Subcutaneous abdominal adipose tissue (tissue), 5 donors: ENCODE data around the gene PARD6G.

Source experiments
- H3K27ac ChIP-seq: one replicate; pipeline ENCODE4 v1.7.0; 2013; ENCODE audit warnings: low read depth, mild to moderate bottlenecking, inconsistent platforms, low read length, moderate library complexity
- H3K27me3 ChIP-seq, 5 donors: one replicate each; pipeline ENCODE4 v1.7.0; 2013; ENCODE audit warnings: low read length in 5 of 5, inconsistent platforms in 1 of 5; ENCODE audit not compliant: control insufficient read depth in 5 of 5, insufficient read depth in 4 of 5
- H3K36me3 ChIP-seq, 5 donors: one replicate each; pipeline ENCODE4 v1.7.0; 2013; ENCODE audit warnings: low read length in 5 of 5; ENCODE audit not compliant: control insufficient read depth in 5 of 5, insufficient read depth in 5 of 5
- H3K4me1 ChIP-seq, 5 donors: one replicate each; pipeline ENCODE4 v1.7.0; 2013; ENCODE audit warnings: low read length in 5 of 5, mild to moderate bottlenecking in 3 of 5, moderate library complexity in 1 of 5; ENCODE audit not compliant: control insufficient read depth in 5 of 5, insufficient read depth in 5 of 5
- H3K4me3 ChIP-seq, 5 donors: one replicate each; pipeline ENCODE4 v1.7.0; 2013; ENCODE audit warnings: low read length in 5 of 5, low read depth in 1 of 5
- H3K9ac ChIP-seq, 5 donors: one replicate each; pipeline ENCODE4 v1.7.0; 2013; ENCODE audit warnings: low read length in 5 of 5, mild to moderate bottlenecking in 4 of 5, moderate library complexity in 3 of 5
- H3K9me3 ChIP-seq, 5 donors: one replicate each; pipeline ENCODE4 v1.7.0; 2013; ENCODE audit warnings: low read length in 5 of 5; ENCODE audit not compliant: control insufficient read depth in 5 of 5
- donor health status: healthy.
- donor health status: healthy.
- donor health status: healthy.
- donor health status: healthy.
- donor health status: healthy.

The PARD6G gene

GRCh38 chr18:80213182-80213581 is 34.1 kb downstream of the PARD6G start:
- Histone ChIP-seq H3K9me3 (no peaks in the 10 kb centered on the region), H3K36me3 (no peaks in the 10 kb centered on the region), H3K27me3 (no peaks in the 10 kb centered on the region), H3K9ac (no peak overlapping the region), H3K27ac (no peak overlapping the region), H3K4me3 (no peak overlapping the region), H3K4me1 (peaks cover 0 to 3% (median 0%) of the 10 kb centered on the region in 5 donors)

DNA sequence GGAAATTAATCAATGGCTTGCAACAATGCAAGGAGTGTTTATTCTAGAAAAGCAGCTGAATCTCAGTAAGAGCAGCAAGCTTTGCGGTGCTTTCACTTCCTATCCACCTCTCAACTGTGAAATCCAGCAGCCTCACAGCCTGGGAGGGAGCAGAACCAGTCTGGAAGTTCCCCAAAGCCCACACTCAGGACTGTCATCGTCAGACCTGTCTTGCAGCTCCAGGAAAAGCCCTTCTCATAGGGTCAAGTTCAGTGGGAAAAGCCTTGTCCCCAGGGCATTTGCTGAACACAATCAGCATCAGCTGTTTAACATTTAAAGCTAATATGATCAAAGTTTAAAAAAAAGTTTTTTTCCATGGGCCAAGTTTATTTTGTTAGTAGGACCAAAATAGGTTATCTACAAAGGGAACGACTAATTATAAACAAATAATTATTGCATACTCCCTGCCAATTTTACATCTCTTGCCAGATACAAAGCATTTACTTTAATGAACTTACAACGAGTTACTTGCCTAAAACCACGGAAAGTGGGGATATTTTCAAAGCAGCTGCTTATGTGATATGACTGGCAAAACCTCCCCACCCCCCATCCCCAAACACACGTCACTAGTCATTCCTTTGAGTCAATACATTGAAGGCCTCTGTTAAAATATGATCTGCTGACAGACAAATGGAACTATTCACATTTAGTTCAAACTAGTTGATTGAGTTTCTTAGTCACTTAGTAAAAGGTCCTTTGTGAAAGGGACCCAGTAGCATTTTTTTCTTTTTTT is 36.8 kb downstream of the PARD6G start:
- no peaks in the 10 kb centered on the region for H3K9me3 ChIP-seq
- H3K4me3 ChIP-seq, result no peak overlapping the region
- H3K9ac ChIP-seq, result no peak overlapping the region
- no peaks in the 10 kb centered on the region for H3K27me3 ChIP-seq
- no peaks in the 10 kb centered on the region for H3K36me3 ChIP-seq
- H3K4me1 ChIP-seq, result peaks cover 0 to 3% (median 0%) of the 10 kb centered on the region in 5 donors
- H3K27ac ChIP-seq, result no peak overlapping the region

DNA sequence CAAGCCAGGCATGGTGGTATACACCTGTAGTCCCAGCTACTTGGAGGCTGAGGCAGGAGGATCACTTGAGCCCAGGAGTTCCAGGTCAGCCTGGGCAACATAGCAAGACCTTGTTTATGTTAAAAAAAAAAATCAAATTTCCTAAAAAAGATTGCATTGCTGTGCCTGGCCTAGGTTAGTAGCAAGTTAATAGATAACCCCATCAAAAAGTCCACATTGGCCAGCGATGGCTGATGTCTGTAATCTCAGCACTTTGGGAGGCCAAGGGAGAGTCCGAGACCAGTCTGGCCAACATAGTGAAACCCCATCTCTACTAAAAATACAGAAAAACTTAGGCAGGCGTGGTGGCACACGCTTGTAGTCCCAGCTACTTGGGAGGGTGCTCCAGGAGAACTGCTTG is 38.7 kb downstream of the PARD6G start:
- Histone ChIP-seq H3K27me3 (peaks cover 0 to 3% (median 0%) of the 10 kb centered on the region in 5 donors), H3K4me1 (peaks cover 0 to 3% (median 0%) of the 10 kb centered on the region in 5 donors), H3K36me3 (no peaks in the 10 kb centered on the region), H3K9ac (no peak overlapping the region), H3K9me3 (no peaks in the 10 kb centered on the region), H3K4me3 (no peak overlapping the region), H3K27ac (no peak overlapping the region)

- no peak overlapping the region for H3K4me3 ChIP-seq
- H3K9ac ChIP-seq, result no peak overlapping the region
- H3K4me1 ChIP-seq, result peaks cover 0 to 5% (median 0%) of the 10 kb centered on the region in 5 donors
- H3K36me3 ChIP-seq, result no peaks in the 10 kb centered on the region
- no peak overlapping the region for H3K27ac ChIP-seq
- no peaks in the 10 kb centered on the region for H3K9me3 ChIP-seq
- H3K27me3 ChIP-seq, result peaks cover 0 to 6% (median 0%) of the 10 kb centered on the region in 5 donors
Measured at GRCh38 chr18:80205294-80205693, 42.0 kb downstream of the PARD6G start.

DNA sequence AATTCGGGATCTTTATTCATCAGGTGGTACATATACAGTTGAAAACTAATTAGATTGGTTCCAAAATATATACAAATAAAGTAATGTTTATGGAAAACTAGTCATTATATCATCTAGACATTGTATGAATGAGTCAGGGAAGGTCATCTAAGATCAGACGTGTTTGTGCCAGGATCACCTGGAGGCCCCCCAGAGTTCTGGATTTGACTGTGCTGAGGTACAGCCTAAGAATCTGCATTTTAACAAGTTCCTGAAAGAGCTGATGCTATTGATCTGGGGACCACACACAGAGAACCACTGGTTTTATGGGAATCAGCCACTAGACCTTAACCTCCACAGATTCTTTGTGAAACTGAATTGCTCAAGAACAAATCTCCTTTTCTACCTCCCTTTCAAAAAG is 43.2 kb downstream of the PARD6G start:
- H3K27ac ChIP-seq, result no peak overlapping the region
- H3K27me3 ChIP-seq, result peaks cover 0 to 6% (median 0%) of the 10 kb centered on the region in 5 donors
- no peak overlapping the region for H3K9ac ChIP-seq
- no peak overlapping the region for H3K4me3 ChIP-seq
- peaks cover 0 to 3% (median 0%) of the 10 kb centered on the region in 5 donors for H3K4me1 ChIP-seq
- H3K9me3 ChIP-seq, result no peaks in the 10 kb centered on the region
- H3K36me3 ChIP-seq, result no peaks in the 10 kb centered on the region

- H3K36me3 ChIP-seq, result no peaks in the 10 kb centered on the region
- no peaks in the 10 kb centered on the region for H3K9me3 ChIP-seq
- H3K4me3 ChIP-seq, result no peak overlapping the region
- peaks cover 0 to 3% (median 0%) of the 10 kb centered on the region in 5 donors for H3K4me1 ChIP-seq
- H3K27ac ChIP-seq, result no peak overlapping the region
- H3K9ac ChIP-seq, result no peak overlapping the region
- peaks cover 0 to 6% (median 0%) of the 10 kb centered on the region in 5 donors for H3K27me3 ChIP-seq
Measured at GRCh38 chr18:80203249-80203648, 44.1 kb downstream of the PARD6G start.

DNA sequence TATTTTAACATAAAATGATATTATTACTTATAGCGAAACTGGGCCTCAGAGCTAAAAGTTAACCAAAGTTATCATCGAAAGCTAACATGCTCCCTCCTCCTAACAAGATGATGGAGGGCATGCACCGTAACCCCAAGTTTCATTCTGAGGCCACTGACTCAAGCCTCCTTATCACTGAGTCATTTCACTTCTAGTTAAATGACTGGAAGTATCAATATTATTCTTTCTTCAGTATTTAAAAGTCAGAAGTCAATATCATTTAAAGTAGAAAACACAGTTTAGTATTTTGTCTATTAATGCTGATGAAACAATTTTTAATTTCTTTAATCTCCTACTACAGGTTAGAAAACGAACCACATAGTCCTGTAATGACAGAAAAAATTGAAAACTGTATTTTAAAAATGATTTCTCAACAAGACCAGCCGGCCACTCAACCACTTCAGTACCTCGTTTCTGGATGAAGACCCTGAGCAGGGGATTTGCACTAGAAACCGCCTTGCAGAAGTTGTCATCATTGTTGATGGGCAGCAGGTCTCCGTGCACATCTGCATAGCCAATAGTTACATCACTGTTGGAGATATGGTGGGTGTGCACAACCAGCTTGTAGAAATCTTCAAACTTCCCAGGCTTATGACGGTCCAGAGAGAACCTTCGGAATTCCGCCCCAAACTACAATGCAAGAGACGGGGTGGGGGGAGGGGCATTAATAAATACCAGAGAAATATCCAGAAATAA is 44.9 kb downstream of the PARD6G start:
- Histone ChIP-seq H3K9me3 (no peaks in the 10 kb centered on the region), H3K4me1 (peaks cover 0 to 8% (median 0%) of the 10 kb centered on the region in 5 donors), H3K36me3 (no peaks in the 10 kb centered on the region), H3K27me3 (peaks cover 0 to 6% (median 0%) of the 10 kb centered on the region in 5 donors), H3K27ac (no peak overlapping the region), H3K4me3 (no peak overlapping the region), H3K9ac (no peak overlapping the region)

DNA sequence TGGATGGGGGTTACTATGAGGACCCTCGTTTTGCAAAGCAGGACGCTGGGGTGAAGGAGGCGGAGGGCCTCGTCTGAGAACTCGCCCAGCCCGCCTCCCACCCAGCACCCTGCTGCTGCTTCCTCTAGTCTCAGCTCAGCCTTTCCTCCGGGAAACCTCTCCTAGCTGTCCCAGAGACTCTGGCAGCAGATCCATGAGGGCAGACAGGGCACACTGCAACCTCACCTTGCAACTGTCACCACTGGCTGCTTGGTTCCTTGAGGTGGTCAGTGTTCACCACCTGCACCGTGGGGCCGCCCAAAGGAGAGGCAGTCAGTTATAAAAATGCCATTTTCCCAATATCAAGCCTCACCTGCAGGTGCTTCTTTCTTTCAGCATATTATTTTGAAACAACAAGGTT is 45.6 kb downstream of the PARD6G start:
- Histone ChIP-seq H3K4me1 (peaks cover 0 to 11% (median 0%) of the 10 kb centered on the region in 5 donors), H3K9me3 (no peaks in the 10 kb centered on the region), H3K27me3 (peaks cover 0 to 6% (median 0%) of the 10 kb centered on the region in 5 donors), H3K27ac (no peak overlapping the region), H3K36me3 (no peaks in the 10 kb centered on the region), H3K4me3 (no peak overlapping the region), H3K9ac (no peak overlapping the region)

DNA sequence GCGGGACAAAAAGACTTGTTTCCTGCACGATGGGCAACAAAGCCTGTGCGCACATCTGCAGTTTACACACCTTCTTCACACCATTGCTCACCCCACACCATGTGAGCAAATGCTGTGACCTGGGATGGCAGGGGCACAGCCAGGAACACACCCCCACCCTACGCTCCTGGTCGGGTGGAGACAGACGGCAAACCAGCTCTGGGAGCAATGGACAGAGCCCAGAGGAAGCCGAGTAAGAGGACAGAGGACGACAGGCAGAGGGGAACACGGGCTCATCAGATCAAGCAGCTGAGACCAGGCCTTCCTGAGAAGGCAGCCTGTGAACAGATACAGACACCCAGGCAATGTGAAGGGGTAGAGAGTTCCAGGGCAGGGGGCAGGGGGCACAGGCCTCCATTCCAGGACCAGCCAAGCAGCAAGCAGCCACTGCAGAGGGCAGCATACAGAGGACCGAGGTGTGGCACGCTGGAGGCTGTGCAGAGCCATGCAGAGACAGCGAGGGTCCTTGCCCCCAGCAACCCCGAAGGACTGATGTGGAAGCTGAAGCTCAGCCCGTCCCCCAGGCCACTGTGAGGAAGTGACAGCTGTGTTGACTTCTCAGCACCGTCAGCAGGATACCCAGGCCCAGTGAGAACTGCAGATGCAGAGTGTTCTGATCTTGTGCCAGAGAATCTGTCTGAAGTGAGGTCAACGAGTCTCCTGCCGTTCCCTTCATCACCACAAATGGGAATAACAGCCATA is 46.2 kb downstream of the PARD6G start:
- H3K4me3 ChIP-seq, result no peak overlapping the region
- no peak overlapping the region for H3K9ac ChIP-seq
- peaks cover 0 to 11% (median 0%) of the 10 kb centered on the region in 5 donors for H3K4me1 ChIP-seq
- H3K36me3 ChIP-seq, result no peaks in the 10 kb centered on the region
- H3K27ac ChIP-seq, result no peak overlapping the region
- H3K9me3 ChIP-seq, result no peaks in the 10 kb centered on the region
- peaks cover 0 to 6% (median 0%) of the 10 kb centered on the region in 5 donors for H3K27me3 ChIP-seq
